ENCODE results near the gene TPRG1.

The TPRG1 gene

DNA sequence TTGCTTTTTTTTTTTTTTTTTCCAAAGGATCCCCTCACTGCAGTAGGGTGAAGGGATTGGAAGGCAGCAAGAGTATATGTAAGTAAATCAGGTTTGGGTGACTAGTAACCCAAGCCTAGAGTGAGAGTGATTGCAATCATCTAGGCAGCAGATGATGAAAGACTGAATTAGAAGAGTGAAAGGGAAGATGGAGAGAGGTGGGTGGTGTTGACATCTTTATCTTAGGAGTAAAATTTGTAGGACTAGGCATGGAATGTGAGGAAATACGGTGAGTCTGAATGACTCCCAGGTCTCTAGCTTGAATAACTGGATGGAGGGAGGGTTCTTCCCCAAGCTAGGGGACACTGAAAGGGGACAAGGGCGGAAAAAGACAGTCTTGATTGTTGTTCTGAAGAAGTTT is 63.4 kb downstream of the TPRG1 start:
- Mint-ChIP-seq H3K4me3 (no peak overlapping the region), H3K27me3 (no peaks in the 10 kb centered on the region), H3K4me1 (peaks cover 17% of the 10 kb centered on the region)

GRCh38 chr3:189236352-189236751 is 64.6 kb downstream of the TPRG1 start:
- Mint-ChIP-seq H3K27me3 (no peaks in the 10 kb centered on the region), H3K9me3 (peaks cover 0 to 8% of the 10 kb centered on the region in 2 donors), H3K27ac (no peak overlapping the region), H3K4me1 (peaks cover 17% of the 10 kb centered on the region), H3K4me3 (no peak overlapping the region)
- peak; percentile 87 for ATAC-seq
- DNase-seq: no peak

More for the DNA sequence above, 63.4 kb downstream of the TPRG1 start:
- H3K9me3 Mint-ChIP-seq: peaks cover 0 to 8% of the 10 kb centered on the region in 2 donors
- DNase-seq (no peak), ATAC-seq (no peak)
- H3K27ac Mint-ChIP-seq: no peak overlapping the region

DNA sequence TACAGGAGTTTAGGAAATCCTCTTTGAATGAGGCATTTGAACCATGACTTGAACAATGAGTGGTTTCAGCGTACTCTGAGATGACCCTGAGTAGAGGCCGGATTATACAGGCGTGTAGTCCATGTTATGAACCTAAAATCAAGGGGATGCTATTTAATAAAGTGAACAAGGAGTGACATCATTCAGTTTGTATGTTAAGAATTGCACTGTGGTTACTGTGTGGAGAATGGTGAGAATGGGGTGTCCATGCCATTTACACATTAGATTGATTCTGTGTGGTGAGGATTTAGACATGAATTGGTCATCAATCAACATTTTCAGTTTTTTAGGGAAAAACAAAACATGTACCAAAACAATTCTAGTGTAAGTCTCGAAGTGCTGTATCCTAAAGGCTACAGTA is 65.8 kb downstream of the TPRG1 start:
- Mint-ChIP-seq H3K9me3 (peaks cover 0 to 8% of the 10 kb centered on the region in 2 donors), H3K4me3 (no peak overlapping the region), H3K4me1 (peaks cover 17% of the 10 kb centered on the region), H3K27ac (no peak overlapping the region), H3K27me3 (no peaks in the 10 kb centered on the region)
- DNase-seq (no peak), ATAC-seq (no peak)

DNA sequence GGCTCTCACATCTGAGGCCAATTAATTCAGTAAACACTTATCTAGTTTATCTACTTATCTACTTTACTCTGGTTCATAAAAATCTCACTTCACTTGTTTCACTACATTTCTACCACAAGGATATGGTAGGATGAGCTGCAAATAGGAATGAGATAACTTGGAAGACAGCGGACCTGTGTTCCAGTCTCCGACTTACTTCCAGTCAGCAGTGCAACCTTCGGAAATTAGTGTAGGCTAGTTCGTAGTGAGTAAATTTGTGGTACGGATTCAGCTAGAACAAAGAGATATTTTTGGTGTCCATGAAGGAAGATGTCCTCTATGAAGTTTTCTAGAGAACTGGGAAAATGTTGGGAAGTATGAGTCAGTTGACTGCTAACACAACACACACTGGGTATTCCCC is 66.3 kb downstream of the TPRG1 start:
- Mint-ChIP-seq H3K4me1 (peaks cover 13% of the 10 kb centered on the region), H3K9me3 (peaks cover 4 to 8% of the 10 kb centered on the region in 2 donors), H3K4me3 (no peak overlapping the region), H3K27ac (no peak overlapping the region), H3K27me3 (no peaks in the 10 kb centered on the region)
- DNase-seq (no peak), ATAC-seq (no peak)

- H3K27ac Mint-ChIP-seq: no peak overlapping the region
- no peak overlapping the region for H3K4me3 Mint-ChIP-seq
- peaks cover 6% of the 10 kb centered on the region for H3K4me1 Mint-ChIP-seq
- ATAC-seq: no peak
- H3K9me3 Mint-ChIP-seq: peaks cover 8 to 19% of the 10 kb centered on the region in 2 donors
- no peaks in the 10 kb centered on the region for H3K27me3 Mint-ChIP-seq
- no peak for DNase-seq
These were observed 67.8 kb downstream of the TPRG1 start for GRCh38 chr3:189239616-189240015.

GRCh38 chr3:189249987-189250386 is 78.2 kb downstream of the TPRG1 start:
- Mint-ChIP-seq H3K4me1 (no peaks in the 10 kb centered on the region), H3K4me3 (no peak overlapping the region), H3K27ac (no peak overlapping the region), H3K9me3 (peaks cover 0 to 14% of the 10 kb centered on the region in 2 donors), H3K27me3 (no peaks in the 10 kb centered on the region)
- no peak for DNase-seq
- no peak for ATAC-seq

- ATAC-seq (no peak), DNase-seq (no peak)
- Mint-ChIP-seq H3K4me1 (no peaks in the 10 kb centered on the region), H3K4me3 (no peak overlapping the region), H3K9me3 (peaks cover 5 to 18% of the 10 kb centered on the region in 2 donors), H3K27ac (no peak overlapping the region), H3K27me3 (no peaks in the 10 kb centered on the region)
These were observed 86.5 kb downstream of the TPRG1 start for GRCh38 chr3:189258261-189258660.

DNA sequence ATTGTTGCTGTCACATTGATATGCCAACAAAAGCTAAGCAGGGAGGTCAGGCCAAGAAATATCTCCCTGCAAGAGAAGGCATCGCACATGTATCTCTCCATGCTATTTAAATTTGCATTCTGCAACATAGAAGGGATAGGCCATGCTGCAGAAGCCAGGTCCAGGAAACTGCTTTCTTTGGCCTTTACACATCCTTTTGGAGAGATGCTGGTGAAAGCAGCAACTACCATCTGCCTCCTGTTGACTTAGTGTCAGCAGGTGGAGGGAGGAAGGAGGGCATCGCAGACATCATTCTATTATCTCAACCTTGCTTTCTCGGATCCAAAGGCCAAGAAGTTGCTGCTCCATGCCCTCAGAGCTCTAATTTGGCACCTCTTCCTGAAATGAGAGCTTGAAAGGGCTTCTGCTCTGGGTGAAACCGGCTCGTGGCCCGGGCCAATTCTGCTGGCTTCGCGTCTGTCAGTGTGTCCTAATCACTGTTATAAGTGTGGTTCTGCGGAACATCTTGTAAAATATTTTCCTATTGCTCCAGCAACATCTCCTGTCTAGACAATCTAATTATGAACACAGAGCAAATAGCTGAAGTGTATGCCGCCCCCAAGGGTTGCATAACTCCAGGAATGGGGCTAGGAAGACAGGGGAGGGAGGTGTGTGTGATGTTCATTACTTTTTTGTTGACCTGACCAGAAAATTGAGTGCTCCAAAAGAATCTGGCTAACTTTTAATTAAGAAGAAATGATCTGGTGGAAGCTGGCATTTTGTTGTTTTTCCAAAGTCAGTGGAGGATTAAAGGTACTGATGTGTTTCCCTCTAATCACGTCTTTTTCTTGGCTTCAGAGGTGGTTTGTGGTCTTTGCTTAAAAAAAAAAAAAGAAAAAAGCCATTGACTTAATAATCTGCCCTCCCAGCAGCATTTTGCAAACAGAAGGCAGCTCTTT is 89.1 kb downstream of the TPRG1 start:
- H3K4me3 Mint-ChIP-seq: no peak overlapping the region
- H3K4me1 Mint-ChIP-seq: no peaks in the 10 kb centered on the region
- no peaks in the 10 kb centered on the region for H3K27me3 Mint-ChIP-seq
- peaks cover 0 to 4% of the 10 kb centered on the region in 2 donors for H3K9me3 Mint-ChIP-seq
- H3K27ac Mint-ChIP-seq: no peak overlapping the region
- no peak for DNase-seq
- no peak for ATAC-seq

- Mint-ChIP-seq H3K27me3 (no peaks in the 10 kb centered on the region), H3K4me3 (no peak overlapping the region), H3K4me1 (no peaks in the 10 kb centered on the region), H3K9me3 (no peaks in the 10 kb centered on the region), H3K27ac (no peak overlapping the region)
- no peak for DNase-seq
- no peak for ATAC-seq
These were observed 91.0 kb downstream of the TPRG1 start for GRCh38 chr3:189262746-189263145.

GRCh38 chr3:189267981-189268613 is 96.3 kb downstream of the TPRG1 start:
- H3K4me1 Mint-ChIP-seq: peaks cover 6% of the 10 kb centered on the region
- H3K9me3 Mint-ChIP-seq: no peaks in the 10 kb centered on the region
- ATAC-seq (no peak), DNase-seq (no peak)
- H3K27me3 Mint-ChIP-seq: no peaks in the 10 kb centered on the region
- H3K27ac Mint-ChIP-seq: no peak overlapping the region
- no peak overlapping the region for H3K4me3 Mint-ChIP-seq

GRCh38 chr3:189269365-189269764 is 97.6 kb downstream of the TPRG1 start:
- DNase-seq: no peak
- no peak for ATAC-seq
- no peaks in the 10 kb centered on the region for H3K9me3 Mint-ChIP-seq
- H3K4me3 Mint-ChIP-seq: no peak overlapping the region
- no peak overlapping the region for H3K27ac Mint-ChIP-seq
- H3K27me3 Mint-ChIP-seq: no peaks in the 10 kb centered on the region
- peaks cover 12% of the 10 kb centered on the region for H3K4me1 Mint-ChIP-seq

DNA sequence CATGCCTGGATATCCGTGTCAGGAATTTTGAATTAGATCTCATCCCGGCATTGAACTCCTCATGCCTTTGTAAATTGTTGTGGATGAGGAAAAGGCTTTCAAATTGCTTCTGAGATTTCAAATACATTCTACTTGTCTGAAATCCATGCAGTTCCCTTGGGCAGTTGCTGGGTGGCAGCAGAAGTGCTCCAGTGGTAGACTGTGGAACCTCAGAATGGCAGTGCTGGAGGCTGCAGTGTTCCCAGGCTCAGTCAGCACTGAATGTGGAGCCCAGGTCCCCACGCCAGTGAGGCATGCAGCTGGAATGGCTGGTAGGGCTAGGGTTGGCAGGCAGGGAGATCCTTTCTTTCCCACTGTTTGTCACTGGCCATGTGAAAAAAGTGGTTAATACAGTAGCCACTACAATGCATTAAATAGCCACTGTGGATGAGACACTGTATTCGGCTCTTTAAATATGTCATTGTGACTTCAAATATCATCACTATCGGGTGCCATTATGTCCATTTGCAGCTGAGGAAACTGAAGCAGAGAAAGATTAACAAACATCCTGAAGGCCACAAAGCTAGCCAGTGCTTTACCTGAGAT is 98.6 kb downstream of the TPRG1 start:
- DNase-seq: peak in 1 of 2 donors; percentile 36
- no peaks in the 10 kb centered on the region for H3K27me3 Mint-ChIP-seq
- no peaks in the 10 kb centered on the region for H3K9me3 Mint-ChIP-seq
- H3K27ac Mint-ChIP-seq: no peak overlapping the region
- peaks cover 12% of the 10 kb centered on the region for H3K4me1 Mint-ChIP-seq
- ATAC-seq: peak; percentile 72
- H3K4me3 Mint-ChIP-seq: no peak overlapping the region

DNA sequence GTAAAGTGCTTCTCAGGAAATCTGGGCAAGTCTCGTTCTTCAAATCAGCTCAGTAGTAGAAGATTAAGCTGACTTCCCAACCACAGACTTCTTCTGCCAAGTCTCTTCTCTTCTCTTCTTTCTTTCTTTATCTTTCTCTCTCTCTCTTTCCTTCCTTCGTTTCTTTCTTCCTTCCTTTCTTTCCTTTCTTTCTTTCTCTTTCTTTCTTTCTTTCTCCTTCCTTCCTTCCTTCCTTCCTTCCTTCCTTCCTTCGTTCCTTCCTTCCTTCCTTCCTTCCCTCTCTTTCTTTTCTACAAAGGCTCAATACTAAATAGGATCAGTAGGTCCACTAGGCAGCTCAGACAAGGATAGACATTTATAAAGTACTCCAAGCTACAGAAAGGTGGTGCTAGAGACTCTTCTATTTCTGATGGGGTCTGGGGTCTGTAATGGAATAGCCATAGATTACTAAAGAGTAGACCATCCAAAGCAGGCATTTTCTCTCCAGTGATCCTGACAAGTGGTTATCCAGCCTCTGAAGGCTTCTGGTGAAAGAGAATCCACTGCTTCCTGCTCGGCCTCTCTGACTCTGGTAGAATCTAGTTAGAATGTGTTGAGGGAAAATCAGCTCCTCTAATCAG is 100.8 kb downstream of the TPRG1 start:
- Mint-ChIP-seq H3K4me1 (peaks cover 24% of the 10 kb centered on the region), H3K27me3 (no peaks in the 10 kb centered on the region), H3K27ac (peak overlapping the region in 1 of 2 donors; percentile 83), H3K9me3 (peaks cover 6 to 7% of the 10 kb centered on the region in 2 donors), H3K4me3 (no peak overlapping the region)
- DNase-seq (peak in 1 of 2 donors; percentile 3), ATAC-seq (peak; percentile 81)

GRCh38 chr3:189273736-189274135 is 102.0 kb downstream of the TPRG1 start:
- no peak overlapping the region for H3K27ac Mint-ChIP-seq
- no peak for ATAC-seq
- H3K4me1 Mint-ChIP-seq: peaks cover 30% of the 10 kb centered on the region
- no peaks in the 10 kb centered on the region for H3K27me3 Mint-ChIP-seq
- H3K9me3 Mint-ChIP-seq: peaks cover 6 to 7% of the 10 kb centered on the region in 2 donors
- no peak overlapping the region for H3K4me3 Mint-ChIP-seq
- no peak for DNase-seq

DNA sequence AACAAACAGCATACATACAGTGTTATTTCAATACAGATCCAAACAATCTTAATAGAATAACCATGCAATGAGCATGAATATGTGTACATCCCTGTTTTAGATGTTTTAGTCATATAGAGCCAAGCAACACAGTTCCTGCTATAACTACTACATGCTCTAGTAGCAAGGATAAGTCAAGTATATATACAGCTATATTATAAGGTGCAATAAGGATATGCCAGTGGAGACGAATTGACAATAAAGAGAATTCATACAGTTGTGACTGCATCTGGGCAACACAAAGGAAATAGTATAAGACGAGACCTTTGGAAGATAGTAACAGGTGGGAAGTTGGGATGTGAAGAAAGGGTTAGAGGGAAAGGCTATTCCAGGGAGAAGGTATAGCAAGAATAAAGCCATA is 103.4 kb downstream of the TPRG1 start:
- no peak for ATAC-seq
- Mint-ChIP-seq H3K4me3 (no peak overlapping the region), H3K27me3 (no peaks in the 10 kb centered on the region), H3K27ac (no peak overlapping the region), H3K4me1 (peaks cover 30% of the 10 kb centered on the region), H3K9me3 (peaks cover 6 to 7% of the 10 kb centered on the region in 2 donors)
- DNase-seq: no peak
